HG03520 (cell line): ENCODE data around the gene SPG7.
"Not testable (repeated sequence)": the region's sequence is repeated elsewhere in the genome, so short reads cannot be mapped to it uniquely, and the experiment has no call there.

Source experiments
- ATAC-seq: cut with Tn5 transposase; IDR thresholded peaks from one replicate; pipeline ENCODE4 v1.9.1; 2021; ENCODE audit warnings: mild to moderate bottlenecking, moderate library complexity; ENCODE audit not compliant: unreplicated experiment

The SPG7 gene

DNA sequence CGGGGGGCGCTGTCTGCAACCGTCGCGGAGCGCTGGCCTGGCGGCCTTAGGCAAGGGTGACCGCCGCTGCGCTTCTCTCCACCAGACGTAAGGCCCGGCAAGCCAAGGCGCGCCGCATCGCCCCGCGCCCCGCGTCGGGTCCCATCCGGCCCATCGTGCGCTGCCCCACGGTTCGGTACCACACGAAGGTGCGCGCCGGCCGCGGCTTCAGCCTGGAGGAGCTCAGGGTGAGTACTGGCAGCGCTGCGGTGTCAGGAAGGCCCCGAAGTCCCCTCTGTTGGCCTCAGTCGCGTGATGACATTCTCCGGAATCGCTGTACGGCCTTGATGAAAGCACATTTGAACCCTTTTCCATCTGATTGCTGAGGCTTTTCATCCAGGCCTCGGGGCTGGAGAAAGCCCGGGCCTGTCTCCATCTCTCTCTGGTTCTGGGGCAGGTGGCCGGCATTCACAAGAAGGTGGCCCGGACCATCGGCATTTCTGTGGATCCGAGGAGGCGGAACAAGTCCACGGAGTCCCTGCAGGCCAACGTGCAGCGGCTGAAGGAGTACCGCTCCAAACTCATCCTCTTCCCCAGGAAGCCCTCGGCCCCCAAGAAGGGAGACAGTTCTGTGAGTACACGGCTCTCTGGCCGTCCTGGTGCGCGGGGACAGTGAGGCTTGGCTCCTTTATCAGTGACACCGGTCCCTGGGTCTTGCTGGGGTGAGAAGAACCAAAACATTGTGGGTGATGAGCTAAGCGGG, 53.1 kb downstream of the SPG7 start:
- ATAC-seq = no peak

DNA sequence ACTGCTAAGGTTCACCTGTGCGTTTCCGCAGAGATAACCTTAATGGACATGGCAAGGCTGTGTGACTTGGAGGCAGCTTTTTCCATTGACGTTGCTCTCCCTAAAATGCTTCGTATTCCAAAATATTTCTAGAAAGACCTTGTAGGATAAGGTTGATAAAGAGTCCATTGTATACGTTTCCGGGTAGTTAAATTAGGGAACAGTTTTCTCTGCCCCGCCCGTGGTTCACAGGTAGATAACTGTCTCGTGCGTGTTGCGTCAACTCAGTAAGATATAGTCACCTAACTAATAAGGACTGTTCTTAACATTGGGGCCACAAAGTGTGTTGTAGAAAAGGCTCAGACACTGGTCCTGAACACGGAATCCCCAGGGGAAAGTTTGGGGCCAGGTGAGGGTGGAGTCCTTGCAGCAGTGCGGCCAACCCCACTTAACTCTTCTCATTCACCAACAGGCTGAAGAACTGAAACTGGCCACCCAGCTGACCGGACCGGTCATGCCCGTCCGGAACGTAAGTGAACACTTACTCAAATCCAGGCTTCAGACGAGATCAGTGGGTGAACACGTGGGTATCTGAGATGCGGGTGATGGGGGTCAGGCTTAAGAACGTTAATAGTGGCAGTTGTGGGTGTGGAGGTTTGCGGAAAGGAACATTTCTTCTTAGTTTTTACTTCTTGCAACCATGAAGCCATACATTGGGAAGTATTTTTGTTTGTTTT, 53.8 kb downstream of the SPG7 start:
- no peak for ATAC-seq

DNA sequence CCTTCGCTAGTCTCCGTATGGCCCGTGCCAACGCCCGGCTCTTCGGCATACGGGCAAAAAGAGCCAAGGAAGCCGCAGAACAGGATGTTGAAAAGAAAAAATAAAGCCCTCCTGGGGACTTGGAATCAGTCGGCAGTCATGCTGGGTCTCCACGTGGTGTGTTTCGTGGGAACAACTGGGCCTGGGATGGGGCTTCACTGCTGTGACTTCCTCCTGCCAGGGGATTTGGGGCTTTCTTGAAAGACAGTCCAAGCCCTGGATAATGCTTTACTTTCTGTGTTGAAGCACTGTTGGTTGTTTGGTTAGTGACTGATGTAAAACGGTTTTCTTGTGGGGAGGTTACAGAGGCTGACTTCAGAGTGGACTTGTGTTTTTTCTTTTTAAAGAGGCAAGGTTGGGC, 54.7 kb downstream of the SPG7 start:
- ATAC-seq = no peak

DNA sequence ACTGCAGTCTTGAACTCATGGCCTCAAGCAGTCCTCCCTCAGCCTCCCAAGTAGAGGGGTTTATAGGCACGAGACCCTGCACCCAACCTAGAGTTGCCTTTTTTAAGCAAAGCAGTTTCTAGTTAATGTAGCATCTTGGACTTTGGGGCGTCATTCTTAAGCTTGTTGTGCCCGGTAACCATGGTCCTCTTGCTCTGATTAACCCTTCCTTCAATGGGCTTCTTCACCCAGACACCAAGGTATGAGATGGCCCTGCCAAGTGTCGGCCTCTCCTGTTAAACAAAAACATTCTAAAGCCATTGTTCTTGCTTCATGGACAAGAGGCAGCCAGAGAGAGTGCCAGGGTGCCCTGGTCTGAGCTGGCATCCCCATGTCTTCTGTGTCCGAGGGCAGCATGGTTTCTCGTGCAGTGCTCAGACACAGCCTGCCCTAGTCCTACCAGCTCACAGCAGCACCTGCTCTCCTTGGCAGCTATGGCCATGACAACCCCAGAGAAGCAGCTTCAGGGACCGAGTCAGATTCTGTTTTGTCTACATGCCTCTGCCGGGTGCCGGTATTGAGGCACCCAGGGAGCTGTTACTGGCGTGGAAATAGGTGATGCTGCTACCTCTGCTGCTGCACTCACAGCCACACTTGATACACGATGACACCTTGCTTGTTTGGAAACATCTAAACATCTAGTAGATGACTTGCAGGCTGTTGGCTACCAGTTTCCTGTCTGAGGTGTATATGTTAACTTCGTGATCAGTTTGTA, 55.6 kb downstream of the SPG7 start:
- ATAC-seq = no peak

DNA sequence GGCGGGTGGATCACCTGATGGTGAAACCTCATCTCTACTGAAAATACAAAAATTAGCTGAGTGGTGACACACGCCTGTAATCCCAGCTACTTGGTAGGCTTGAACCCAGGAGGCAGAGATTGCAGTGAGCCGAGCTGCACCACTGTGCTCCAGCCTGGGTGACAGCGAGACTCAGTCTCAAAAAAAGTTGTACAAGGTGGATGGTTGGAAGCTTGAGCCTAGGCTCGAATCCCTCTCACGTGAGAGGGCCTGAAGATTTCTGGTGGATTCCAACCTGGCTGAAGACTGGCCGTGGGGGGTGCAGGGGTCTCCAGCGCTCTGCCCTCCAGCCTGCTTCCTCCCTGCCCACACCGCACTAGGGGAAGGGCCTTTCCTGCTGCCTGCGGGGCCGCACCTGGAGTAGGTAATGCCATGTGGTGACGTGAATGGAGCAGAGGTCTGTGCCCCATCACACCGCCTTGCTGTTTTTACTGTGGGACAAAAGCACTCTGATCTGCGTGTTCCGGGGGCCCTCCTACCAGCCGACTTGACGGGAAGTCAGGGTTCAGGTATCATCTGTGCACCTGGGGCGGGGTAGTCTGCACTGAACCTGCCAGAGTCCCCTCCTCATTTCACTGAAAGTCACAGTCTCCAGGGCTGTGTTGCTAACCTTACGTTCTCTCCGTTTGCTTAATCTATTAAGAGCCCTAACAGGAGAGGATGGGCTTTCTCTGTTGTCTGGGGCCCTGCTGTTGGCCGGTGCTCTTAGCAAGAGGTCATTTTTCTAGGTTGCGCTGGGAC, 56.5 kb downstream of the SPG7 start:
- no peak for ATAC-seq

DNA sequence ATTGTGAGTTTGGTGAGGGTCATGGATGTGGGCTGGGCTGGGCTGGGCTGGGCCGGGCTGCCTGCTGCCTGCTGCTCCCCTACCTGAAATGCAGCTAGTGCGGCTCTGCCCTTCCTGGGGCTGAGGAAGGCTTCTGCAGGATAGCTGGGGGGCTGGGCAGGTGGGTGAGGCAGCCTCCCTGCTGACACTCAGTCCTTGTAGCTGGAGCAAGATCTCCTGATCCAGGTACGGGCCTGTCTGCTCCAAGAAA, 57.0 kb downstream of the SPG7 start:
- no peak for ATAC-seq

DNA sequence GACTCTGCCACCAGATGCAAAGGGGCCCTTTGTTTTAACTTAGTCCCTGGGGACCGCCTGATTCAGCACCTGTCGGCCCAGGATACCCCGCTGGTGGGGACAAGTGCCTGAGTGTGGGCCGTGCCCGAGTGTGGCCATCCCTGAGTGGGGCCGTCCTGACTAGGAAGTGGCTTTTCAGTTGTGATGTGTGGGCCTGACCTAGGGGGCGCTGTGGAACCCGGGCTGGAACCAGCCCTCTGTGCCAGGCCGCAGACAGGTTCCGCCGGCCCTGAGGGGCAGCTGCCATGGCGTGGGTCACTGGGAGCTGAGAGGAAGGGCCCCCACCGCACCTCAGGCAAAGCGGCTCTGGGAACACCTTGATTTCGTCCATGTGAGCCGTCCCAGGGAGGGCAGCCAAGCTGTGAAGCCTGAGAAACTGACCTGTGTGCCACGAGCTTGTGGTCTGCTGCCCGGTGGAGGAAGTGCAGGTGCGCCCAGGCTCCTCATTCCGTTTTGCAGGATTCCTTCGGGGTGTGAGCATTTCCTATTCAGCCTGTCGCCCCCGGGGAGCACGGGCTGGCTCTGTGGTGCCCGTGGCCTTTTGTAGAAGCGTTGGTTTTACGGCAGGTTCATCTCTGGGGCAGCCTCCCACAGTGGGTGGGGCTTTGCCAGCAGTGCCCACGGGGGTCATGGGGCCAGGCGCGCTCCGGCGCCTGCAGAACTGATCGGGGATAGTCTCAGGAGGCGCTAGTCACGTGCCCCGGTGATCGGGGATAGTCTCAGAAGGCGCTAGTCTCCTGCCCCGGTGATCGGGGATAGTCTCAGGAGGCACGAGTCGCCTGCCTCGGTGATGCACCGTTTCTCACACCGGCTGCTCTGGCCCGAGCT, 57.5 kb downstream of the SPG7 start:
- no peak for ATAC-seq

DNA sequence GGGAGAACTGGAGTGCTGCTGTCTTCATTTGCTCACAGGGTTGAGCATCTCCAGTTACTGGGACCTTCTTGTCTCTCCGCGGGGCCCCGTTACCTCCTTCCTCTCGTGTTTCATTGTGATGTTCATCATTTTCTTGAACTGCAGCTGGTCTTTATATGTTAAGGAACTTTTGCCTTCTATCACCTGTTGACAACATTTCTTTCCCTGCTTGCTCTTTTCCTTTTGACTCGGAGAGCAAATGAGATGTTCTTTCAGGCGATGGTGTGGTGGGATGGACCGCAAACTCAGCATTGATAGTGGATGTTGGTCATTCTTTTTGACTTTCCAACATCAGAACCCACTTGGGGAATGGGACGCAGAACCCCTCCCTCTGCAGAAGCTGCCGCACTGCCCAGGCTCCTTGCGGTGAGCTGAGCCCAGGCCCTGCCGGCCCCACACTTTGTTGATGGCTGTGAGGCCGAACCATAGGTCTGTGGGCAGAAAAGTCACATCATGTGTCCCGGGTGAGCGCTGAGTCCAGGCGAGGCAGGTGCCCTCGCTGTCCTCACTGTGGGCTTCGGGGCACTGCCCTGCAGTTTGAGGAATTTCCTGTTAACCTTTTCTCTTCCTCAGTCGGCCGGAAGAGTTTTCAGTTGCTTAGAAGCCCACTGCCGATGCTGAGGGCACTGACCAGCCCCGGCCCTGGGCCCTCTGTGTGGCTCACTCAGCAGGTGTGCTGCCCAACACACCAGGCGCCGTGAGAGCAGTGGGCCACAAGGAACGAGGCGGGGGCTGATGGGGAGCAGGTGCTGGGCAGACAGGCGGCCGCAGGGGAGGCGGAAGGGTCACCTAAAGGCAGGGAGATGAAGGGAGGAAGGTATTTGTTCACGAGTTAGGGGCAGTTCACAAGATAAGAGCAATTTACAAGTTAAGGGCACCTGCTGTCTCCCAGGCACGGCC, 59.7 kb downstream of the SPG7 start:
- no peak for ATAC-seq

DNA sequence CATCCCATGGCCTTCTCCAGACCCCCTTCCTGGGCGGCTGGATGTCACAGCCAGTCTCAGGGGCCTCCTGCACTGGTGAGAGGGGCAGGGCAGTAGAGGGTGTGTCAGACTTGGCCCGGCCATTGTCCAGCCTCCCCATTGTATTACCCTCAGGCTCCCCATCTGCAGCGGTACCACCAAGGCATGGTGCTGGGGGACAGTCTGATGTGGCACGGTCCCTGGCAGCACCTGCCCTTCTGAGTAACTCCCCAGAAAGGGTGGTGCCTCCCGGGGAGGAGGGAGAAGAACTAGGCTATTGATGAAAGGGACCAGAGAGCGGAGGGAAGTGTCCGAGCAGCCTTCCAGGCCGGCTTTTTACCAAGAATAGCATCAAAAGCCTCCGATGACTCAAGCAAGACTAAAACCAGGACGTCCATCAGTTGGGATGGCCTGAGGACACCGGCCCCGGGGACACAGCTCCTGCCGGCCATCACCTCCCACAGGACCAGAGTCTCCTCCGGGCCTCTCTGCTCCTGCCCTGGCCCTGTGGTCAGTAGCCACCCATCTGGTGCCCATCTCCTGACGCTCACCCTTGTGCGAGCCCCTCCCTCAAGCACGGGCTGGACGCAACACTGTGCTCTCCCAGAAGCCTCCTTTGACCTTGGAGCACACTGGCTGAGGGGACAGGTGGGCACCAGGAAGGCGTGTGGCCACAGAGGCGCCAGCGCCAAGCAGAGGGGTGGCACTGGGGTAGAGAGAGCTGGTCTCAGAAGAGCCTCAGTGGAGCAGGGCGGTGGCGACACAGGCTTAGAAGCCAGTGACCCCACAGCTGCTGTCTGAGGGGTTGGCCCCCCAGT, 61.5 kb downstream of the SPG7 start:
- no peak for ATAC-seq

DNA sequence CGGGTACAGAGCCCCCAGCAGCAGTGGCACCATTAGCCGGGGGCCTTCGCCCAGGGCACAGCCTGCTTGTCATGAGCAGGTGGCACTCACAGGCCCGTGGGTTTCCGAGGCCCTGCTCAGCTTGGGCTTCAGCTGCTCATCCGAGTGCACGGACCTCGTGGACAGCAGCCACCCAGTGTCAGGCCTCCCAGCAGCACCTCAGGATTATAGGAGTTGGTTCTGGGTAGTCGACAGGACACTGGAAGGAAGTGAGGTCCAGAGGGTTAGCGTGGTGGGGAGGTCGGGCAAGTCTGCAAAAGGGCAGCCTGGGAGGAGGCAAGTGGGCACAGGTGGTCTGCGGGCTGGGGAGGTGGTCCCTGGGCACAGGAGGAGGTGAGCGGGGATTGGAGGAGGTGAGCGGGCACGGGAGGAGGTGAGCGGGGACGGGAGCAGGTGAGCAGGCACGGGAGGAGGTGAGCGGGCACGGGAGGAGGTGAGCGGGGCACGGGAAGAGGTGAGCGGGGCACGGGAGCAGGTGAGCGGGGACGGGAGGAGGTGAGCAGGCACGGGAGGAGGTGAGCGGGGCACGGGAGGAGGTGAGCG, 62.2 kb downstream of the SPG7 start:
- ATAC-seq = no peak

DNA sequence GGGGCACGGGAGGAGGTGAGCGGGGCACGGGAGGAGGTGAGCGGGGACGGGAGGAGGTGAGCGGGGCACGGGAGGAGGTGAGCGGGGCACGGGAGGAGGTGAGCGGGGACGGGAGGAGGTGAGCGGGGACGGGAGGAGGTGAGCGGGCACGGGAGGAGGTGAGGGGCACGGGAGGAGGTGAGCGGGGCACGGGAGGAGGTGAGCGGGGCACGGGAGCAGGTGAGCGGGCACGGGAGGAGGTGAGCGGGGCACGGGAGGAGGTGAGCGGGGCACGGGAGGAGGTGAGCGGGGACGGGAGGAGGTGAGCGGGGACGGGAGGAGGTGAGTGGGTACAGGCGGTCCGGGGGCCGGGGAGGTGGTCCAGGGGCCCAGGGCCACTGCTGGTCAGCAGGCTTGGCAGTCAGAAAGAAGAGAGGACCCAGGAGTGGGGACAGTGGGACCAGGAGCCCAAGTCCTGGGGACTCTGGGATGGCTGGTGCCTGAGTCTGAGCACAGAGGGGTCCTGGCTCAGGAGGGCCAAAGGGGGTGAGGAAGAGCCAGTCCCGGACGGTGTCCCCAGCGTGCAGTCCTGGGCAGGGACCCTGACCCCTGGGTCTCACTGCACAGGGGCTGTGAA, 62.9 kb downstream of the SPG7 start:
- not testable (repeated sequence) for ATAC-seq

DNA sequence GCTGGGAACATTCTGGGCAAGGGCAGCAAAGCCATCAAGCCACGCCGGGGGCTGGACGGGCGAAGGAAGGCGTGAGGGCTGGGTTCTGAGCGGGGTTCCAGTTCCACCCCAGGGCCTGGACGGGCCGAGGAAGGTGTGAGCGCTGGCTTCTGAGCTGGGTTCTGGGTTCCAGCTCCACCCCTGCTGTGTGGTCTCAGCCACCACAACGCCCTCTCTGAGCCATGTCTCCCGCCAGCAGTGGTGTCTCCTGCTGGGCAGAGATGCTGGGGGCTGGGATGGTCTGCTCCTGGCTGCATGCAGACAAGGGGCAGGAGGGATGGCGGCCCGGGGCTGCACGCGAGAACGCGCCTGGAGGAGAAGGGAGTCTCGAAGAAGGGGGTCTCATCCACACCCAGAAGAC, 63.4 kb downstream of the SPG7 start:
- no peak for ATAC-seq

DNA sequence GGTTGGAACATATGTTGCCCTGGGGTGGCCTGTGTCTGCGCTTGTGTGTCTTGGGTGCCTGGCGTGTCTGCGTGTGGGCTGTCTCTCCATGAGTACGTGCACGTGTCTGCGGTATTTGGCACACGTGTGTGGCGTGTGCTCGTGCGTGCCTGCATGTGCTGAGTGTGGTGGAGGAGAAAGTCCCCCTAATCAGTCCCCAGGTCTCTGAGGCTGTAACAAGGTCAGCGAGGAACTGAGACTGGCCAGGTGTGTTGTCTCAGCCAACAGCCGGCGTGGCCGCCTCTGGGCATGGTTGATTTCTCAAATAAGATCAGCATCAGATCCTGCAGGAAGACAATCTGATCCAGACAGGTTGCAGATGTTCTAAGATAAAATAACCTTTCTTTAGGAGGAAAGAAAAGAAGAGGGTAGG, 63.9 kb downstream of the SPG7 start:
- no peak for ATAC-seq

DNA sequence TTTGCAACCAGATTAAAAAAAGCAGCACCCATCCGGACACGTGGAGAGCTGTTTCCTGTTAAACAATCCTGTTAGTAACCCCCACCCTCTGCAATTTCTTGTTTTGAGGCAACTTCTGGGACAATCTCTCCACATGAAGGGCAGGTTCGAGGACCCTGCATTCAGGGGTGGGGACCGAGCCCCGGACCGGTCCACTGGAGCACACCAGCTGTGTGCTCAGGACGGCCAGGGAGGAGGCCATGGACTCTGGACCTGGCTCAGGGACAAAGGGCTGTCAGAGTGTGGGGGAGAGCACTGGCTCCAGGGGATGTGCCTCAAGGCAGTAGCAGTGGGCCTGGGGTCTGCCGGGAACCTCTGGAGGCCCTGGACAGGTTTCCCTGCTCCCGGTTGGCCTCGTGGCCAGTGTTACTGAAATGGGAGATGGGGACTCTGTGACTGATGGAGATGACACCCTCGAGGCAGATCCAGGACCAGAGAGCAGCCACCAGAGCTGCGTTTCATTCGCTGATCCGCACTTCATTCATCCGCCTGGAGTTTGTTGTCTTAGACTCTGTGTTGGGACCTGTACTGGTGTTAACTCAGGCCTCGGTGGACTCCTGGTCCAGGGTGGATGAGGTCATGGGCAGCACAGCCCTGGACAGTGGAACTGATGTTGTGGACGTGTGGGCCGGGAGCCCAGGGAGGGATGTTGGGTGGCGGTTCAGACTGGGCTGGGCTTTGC, 64.4 kb downstream of the SPG7 start:
- no peak for ATAC-seq

DNA sequence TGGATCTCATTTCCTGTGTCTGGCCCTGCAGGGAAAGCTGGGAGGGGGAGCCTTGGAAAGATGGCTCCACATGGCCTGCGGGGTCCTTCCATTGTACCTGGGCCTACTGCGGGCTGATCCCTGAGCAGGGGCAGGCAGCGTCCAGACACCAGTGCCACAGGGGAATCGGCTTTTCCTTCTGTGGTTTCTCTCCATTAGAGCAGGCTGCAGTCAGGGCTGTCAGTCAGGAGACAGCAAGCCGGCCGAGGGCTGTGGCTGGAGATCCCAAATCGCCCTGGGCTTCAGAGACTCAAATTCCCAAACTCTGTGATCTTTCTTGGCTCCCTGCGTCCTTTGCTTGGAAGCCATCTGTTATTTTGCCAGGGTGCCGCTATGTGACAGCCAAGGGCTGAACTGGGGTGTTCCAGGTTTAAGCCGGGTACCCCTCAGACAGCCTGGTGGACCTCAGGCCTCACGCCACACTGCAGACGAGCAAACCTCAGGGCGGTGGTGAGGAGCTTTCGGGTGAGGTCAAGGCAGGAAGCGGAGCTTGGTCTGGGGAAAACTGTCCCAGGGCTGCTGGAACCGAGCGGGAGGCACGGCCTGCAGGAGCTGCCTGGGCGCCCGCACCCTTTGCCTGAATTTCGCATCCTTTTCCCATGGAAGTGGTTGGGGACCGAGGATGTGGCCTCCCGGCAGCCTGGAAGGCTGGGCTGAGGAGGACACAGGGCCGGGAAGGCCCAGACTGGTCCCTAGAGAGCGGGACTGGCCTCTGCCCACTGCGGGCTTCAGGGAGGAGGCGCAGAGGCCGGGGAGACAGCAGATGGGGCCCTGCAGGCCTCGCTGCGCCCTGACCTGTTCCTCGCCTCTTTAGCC, 65.8 kb downstream of the SPG7 start:
- ATAC-seq = no peak

DNA sequence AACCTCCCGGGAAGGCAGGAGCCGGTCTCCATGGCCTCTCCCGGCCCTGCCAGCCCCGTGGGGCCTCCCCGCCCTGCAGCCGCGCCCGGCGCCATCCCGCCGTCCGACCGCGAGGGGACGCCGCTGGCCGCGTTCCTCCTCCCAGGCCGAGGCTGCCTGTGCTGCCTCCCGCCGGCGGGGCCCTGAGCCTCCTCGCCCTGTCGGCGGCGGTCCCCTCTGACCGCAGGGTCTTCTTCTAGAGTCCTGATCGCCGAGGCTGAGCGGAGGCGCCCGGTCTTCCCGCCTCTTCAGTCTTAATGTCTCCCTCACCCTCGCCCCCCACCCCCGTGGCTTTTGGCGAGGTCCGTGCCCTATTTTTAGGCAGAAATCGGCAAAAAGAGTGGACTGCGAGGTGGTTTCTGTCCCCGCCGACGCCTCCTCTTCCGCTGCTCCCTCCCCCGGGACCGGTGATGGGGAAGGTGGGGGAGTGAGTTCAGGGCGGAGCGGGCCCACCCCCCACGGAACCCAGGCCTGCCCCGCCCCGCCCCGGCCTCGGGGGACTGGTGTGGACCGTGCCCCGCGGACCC, 66.6 kb downstream of the SPG7 start:
- ATAC-seq = no peak
